Activated CD4-positive, alpha-beta T cell treated with anti-CD3 and anti-CD28 coated beads, Interleukin-2, amount 50 U/mL, for 48 hours (primary cell): ENCODE results near the gene FXYD4.

ENCODE experiments used
- DNase-seq, 2 experiments: peaks; one replicate each; pipeline ENCODE4 v3.0.0-alpha.2; 2020

Gene FXYD4

GRCh38 chr10:43347997-43348396, 23.4 kb upstream of the FXYD4 start:
- no peak for DNase-seq

DNA sequence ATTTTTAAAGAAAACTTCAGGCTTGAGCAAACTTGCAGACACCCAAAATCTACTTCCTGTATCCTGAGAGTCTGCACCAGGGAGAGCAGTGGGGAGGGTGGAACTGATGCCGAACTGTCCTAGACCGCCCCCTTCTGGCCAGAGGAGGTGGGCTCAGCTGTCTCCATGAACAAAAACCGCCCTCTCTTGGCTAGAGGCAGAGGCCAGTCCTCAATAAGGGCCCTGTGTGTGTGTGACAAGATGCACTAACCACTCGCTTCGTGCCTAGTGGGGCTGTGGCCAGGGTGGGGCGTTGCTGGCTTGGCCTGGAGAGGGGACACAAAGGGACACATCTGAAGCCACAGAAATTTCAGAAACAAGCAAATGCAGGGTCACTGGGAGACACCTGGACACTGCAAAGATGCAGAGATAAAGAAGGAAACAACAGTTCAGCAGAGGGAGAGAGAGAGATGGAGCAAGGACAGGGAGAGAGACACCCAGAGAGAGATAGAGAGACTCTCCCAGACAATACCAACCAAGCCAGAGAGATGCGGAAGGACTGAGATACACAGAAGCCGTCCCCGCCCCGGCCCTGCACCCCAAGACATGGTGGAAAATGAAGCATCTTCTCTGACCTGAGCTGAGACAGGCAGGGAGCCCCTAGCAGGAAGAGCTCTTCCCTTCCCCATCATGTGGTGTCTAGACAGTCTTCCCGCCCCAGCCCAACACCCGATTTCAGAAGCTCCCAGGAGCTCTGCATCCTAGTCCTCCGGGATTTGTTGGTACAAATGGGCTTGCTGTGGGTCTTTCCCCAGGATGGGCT, 22.7 kb upstream of the FXYD4 start:
- DNase-seq = peak; percentile 89 to 91

DNA sequence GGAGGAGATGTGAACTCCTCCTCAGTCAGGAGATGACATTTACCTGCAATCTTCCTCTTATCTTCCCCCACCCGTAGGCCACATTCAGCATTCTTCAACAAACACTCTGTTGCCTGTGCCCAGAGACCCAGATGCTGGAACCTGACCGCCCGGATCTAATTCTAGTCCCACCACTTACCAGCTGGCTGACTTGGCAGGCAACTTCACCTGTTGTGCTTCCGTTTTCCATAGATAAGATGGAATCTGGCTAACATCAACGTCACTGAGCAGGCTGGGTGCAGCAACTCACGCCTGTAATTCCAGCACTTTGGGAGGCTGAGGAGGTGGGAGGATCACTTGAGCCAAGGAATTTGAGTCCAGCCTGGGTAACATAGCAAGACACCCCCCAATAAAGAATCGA, 21.3 kb upstream of the FXYD4 start:
- no peak for DNase-seq

DNA sequence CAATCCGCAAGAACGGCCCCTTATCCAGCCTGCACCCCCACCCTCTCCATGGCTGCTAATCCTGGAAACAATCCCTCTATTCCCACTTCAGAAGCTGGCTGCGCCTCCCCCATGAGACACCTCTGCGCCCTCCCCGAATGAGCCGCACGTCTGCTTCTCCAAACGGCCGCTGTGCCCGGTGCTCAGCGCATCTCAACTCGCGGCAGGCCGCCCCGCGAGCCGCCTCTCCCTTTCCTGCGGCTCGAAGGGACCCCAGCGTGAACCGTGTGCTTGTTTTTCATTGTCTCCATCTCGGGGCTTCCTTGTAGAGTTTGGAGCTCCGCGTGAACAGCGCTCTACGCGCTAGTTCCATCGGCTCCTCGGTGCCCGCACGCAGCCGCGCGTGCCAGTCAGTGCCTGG, 20.8 kb upstream of the FXYD4 start:
- no peak for DNase-seq

GRCh38 chr10:43351301-43351700, 20.1 kb upstream of the FXYD4 start:
- no peak for DNase-seq

DNA sequence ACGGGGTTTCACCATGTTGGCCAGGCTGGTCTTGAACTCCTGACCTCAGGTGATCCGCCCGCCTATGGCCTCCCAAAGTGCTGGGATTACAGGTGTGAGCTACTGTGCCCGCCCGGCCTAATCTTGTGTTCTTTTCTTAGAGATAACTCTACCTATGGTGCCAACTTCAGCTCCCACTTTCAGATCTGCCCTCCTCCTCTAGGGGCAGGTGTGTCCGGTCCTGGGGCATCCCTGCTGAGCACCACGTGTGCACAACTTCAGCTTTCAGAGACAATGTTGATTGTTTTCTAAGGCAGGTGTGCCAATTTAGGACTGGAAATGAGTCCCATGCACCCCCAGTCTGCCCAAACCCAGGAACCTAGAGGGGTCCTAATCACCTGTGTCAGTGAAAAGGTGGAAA, 18.5 kb upstream of the FXYD4 start:
- no peak for DNase-seq

- no peak for DNase-seq
Observed at GRCh38 chr10:43353495-43354329, 17.7 kb upstream of the FXYD4 start.

DNA sequence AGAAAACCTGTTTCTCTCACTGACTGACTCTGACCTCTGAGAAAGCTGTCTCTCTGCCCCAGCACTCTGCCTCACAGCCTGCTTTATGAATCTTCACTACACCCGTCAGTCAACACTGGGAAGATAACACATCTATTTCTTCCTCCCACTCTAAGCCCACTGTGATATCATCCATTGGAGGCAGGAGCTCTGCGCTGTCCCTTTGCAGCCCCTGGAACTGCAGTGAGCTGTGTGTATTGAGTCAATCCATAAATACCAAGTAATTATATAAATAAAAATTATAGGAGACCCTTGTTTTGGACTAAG, 17.2 kb upstream of the FXYD4 start:
- DNase-seq = no peak

DNA sequence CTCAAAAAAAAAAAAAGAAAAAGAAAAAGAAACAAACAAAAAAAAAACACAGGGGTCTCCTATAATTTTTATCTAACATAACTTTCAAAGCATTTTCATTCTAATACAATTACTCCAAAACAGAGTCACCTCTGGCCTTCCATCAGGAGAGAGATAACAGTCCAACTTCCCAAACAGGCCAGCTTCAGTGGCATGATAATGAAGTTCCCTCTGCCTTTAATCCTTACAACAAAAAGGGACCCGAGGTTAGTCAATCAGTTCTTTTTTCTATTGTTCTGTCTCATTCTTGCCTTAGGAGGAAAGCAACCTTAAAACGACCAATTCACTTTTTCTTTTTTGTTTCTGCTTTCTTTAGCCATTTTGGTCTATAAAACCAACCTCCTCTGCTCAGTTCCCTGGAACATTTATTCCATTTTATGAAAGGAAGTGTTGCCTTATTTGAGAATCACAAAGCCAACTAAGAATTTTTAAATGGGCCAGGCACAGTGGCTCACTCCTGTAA, 16.5 kb upstream of the FXYD4 start:
- DNase-seq = no peak

DNA sequence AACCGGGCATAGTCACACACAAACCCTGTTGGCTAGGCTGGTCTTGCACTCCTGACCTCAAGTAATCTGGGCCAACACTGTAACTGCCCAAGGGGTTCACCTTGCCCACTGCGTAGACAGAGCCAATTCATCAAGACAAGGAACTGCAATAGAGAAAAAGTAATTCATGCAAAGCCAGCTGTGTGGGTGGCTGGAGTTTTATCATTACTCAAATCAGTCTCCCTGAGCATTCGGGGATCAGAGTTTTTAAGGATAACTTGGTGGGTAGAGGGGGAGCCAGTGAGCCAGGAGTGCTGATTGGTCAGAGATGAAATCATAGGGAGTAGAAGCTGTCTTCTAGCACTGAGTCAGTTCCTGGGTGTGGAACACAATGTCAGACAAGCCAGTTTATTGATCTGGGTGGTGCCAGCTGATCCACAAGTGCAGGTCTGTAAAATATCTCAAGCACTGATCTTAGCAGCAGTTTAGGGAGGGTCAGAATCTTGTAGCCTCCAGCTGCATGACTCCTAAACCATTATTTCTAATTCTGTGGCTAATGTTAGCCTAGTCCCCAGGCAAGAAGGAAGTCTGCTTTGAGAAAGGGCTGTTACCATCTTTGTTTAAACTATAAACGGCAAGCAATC, 15.6 kb upstream of the FXYD4 start:
- DNase-seq = peak; percentile 22 to 49

GRCh38 chr10:43360086-43360485, 11.3 kb upstream of the FXYD4 start:
- no peak for DNase-seq

DNA sequence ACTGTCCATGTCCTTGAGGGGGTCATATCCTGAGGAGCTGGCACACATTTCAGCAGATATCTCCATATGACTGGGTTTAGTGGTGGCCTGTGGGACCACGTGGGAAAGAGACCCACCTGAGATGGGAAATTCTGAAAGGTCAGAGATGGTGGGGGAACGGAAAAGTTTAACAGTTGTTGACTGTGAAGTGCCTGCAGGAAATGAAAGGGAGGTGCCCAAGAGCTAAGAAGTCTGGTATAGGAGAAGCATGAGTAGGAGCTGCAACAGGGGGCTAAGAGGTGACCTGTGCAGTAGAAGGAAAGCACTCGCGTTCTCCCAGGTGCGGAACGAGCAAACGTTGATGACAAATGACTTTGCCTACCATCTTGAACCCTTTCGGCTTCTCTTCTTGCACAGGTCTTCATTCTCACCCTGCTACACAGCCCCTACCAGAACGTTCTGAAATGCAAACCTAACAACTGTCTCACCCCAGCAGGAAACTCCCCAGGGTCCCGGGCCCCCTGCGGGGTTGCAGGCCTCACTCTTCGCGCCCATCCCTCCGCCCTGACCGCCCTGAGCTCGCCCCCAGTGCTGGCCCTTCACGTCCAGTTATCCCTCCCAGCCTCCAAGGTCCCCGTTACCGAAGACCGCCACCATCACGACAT, 9.8 kb upstream of the FXYD4 start:
- peak; percentile 19 to 38 for DNase-seq

DNA sequence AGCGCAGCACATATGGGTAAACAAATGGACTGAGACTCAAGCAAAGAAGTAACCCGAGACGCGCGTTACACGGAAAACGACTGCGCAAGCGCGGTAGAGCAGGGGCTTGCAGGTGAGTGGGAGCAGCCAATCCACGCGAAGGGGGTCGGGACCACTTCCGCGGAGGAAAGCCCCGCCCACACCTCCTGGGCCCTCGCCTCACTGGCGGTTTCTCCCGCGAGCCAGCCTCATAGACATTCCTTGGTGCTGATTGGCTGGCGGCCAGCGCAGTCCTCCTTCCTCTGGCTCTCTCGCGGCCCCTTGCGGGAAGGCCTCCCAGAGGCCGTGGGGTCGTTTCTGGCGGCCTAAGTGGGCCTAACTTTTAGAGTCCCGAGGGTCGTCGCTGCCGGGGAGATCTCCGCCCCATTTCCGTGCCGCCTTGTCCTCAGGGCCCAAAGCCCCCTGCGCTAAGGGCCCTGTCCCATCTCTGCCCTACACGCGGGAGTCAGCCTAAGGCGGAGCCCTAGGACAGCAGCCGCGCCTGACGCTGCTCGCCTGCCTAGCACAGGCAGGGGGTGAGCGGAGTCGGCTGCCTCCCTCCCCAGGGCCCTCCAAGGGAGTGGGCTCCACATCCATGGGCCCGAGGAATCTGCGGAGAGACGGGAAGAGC, 9.1 kb upstream of the FXYD4 start:
- peak; percentile 99 for DNase-seq

GRCh38 chr10:43365001-43365400, 6.4 kb upstream of the FXYD4 start:
- no peak for DNase-seq

- no peak for DNase-seq
Observed at GRCh38 chr10:43369921-43370320, 1.5 kb upstream of the FXYD4 start.

DNA sequence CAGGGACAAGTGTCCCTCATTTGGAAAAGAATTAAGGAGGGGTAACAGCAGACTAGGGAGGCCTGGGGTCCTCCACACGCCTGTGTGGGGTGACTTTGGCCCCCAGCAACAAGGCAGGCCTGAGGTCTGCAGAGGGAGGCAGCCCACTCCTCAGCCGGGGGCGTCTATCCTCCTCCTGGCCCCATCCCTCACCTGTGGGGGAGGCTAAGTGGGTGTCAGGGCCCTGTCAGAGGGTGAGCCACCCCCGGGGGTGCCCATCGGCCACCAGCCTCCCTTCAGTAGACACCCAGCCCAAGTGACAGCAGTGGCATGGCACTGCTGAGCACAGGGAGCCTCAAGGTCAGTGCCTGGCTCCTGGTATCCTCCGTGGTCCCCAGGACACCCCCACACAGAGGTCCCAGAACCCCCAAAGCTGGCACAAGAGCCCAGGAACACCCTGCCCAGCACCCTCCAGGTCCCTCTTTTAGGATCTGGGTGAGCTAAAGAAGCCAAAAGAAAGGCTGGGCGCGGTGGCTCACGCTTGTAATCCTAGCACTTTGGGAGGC, 693 bp upstream of the FXYD4 start:
- no peak for DNase-seq

DNA sequence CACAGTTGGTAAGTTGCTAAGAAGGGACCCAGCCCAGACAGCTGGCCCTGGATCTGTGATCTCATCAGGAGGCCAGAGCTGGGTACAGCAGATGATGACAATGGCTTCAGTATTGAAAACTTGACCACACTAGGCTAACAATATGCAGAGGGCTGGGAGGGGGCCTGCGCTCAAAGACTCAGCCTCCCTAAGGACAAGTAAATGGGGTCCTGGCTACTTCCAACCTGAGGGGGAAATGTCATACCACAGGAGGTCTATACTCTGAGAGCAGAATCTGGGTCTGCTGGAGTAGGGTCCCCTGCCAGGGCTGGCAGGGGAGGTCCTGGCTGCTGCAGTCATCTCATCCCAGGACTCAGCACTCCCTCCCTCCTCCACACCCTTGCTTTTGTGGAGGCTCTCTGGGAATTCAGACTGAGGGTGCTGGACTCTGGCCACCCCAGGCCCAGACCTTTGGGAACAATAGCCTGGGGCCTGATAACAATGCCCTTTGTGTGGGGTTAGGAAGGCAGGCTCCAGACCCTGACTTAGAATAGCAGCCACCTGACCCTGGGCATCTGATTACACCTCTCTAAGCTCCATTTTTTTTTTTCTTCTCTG, 1.4 kb downstream of the FXYD4 start:
- DNase-seq = no peak

DNA sequence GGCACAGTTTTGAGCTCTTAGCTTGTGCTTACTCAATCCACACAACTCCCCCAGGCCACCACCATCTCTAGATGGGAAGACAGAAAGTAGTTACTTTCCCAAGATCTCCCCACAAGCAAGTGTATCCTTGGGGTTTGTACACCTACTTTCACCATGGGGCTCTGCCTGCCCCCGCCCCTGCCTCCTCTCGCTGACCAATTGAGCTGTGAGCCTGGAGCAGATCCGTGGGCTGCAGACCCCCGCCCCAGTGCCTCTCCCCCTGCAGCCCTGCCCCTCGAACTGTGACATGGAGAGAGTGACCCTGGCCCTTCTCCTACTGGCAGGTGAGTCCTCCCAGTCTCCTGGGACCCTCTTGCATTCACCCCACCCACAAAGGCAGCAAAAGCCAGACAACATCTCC, 2.0 kb downstream of the FXYD4 start:
- no peak for DNase-seq

GRCh38 chr10:43374194-43374593, 2.8 kb downstream of the FXYD4 start:
- no peak for DNase-seq

- DNase-seq = no peak
Observed at GRCh38 chr10:43375401-43376020, 4.1 kb downstream of the FXYD4 start.

- DNase-seq = no peak
Observed at GRCh38 chr10:43376046-43376635, 4.7 kb downstream of the FXYD4 start.
